Measurements from ENCODE around the gene SRGAP3.

- no peak for TF ChIP-seq CTCF (conservative IDR thresholded peaks at IDR 0.05 in 1 of 2, IDR thresholded peaks at IDR 0.05 in 1 of 2; ENCODE audit: low read depth in 1 of 2, low read length in 2 of 2)
- no peak for TF ChIP-seq EZH2 (IDR thresholded peaks at IDR 0.05; ENCODE audit: low read length, missing control alignments)
Measured at GRCh38 chr3:8953313-8953712, 296.1 kb downstream of the SRGAP3 start.
